Subcutaneous adipose tissue (tissue), 4 donors: ENCODE results near the gene TGM1. TPM values are rescaled to one million over a fixed set of nuclear protein-coding genes. Genes with fewer than 3 reads are reported as not detected.

ENCODE experiments used
- CTCF ChIP-seq: fragments of 450-650 bp; IDR thresholded peaks from one replicate; pipeline ENCODE4 v1.5.1; 2016; ENCODE audit warnings: low read depth, mild to moderate bottlenecking, control low read depth, antibody characterized with exemption, moderate library complexity
- total RNA-seq, 4 donors: library from RNA; depleted of rRNA; stranded (reverse); fragments of >200 nt; gene quantifications; one replicate each; pipeline ENCODE4 v1.1.0, GENCODE V29; 2016

Gene TGM1
- total RNA-seq, 4 donors from 2014 or later: 0.49 to 1.3 (median 0.85) TPM; not detected in 1

GRCh38 chr14:24280797-24281460 is 18.0 kb upstream of the TGM1 start:
- TF ChIP-seq CTCF: no peak

DNA sequence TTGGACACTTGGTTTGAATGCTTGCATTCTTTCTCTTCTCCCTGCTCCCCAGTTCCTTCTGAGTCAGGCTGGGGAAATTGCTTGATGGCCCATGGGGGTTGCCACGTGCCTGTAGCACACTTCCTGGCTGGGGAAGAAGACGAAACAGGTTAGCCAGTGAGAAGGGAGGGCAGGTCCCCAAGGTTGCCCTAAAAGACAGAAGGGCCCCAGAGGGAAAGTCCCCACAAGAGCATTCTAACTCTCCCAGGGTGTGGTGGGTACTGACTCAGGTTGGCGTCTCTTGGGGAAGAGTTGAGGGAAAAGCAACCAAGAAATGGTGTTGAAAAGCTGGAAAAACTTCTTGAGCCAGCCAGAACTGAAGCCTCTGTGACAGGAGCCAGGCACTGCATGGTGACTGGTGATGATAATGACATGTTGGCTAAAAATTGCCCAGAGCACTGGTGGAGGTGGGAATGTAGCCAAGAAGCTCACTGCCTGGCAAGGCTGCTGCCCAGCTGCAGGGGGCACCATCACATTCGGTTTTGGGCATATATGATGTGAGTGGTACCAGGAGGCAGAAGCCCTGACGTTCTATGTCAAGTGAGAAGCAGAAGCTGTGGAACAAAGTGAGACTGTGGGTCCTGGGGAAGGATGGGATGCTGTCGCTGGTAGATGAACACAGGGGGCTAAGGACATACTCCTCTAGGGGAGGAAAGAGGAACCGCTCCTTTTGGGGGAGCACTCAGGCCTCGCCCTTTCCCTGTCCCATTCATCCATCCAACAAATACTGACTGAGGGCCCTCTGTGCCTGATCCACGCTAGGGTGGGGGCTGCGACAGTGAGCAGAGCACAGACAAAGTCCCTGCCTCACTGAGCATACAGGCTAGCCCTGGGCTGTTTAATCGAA is 16.6 kb upstream of the TGM1 start:
- TF ChIP-seq CTCF: no peak

DNA sequence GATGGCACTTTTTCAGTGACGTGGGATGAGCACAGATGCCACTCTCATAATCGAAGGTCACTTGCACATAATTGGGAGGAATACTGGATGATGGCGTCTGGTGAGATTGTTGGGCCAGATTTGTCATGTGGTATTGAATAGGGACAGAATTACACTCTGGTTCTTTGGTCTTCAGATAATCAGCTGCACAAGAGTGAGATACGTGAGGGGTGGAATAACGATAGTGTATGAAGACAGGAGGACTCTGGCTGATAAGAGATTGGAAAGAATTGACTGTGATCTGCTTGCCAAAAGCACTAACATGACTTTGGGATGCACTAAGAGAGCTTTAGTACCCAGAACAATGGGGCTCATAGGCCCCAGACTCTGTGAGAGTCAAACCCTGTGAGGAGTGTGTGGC is 15.4 kb upstream of the TGM1 start:
- TF ChIP-seq CTCF: no peak

DNA sequence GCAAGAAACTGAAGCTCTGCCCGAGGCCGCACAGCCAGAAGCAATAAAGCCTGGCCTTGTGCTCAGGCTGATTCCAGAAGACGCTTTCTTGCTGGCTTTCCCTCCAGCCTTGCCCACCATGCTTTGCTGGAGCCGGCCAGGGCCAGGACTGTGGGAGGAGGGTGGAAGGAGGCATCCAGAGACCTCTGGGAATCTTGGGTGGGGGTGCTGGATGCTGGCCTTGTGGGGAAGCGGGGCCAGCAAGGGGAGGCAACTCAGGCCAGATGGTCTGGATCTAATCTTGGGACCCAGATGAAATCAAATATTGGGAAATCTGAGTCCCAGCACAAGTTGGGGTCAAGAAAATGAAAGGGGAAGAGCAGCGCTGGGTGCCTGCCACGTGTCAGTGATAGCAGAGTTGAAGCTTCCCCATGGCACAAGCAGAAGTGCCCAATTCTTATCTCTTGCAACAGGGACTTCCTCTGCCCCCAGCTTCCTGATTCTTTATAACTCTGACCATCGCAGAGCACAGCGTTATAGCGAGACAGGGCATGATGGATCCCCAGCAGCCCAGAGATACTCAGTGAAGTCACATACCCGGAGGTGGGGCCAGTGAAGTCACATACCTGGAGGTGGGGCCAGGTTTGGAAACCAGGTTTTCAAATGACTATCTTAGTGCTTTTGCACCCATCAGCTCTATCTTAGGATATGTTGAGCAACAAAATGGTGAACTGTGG is 14.8 kb upstream of the TGM1 start:
- no peak for TF ChIP-seq CTCF

- no peak for TF ChIP-seq CTCF
These were observed 14.1 kb upstream of the TGM1 start for GRCh38 chr14:24277071-24277470.

DNA sequence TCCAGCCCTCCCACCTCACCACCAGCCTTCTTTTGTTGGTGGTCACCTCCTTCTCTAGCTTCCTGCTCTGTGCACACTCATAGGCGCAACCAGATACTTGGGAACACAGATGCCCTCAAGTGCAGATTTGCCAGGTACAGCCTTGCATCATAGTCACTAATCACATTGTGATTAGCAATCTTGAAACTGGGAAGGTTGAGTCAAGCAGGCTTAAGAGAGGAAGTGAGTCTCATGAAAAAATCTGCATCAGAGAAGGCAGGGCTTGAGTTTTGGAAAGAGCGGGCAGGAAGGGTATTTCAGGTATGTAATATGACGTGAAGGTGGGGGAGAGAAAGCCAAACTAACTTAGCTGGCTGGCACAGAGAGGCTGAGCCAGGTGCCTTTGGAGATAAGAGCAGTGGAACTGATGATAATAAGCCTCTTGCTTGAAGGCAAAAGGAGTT is 11.1 kb upstream of the TGM1 start:
- no peak for TF ChIP-seq CTCF
